HG03378 (cell line): ENCODE results near the gene THAP11.
"Not testable (repeated sequence)": the region's sequence is repeated elsewhere in the genome, so short reads cannot be mapped to it uniquely, and the experiment has no call there.

Experiments
- ATAC-seq: cut with Tn5 transposase; IDR thresholded peaks from one replicate; pipeline ENCODE4 v1.9.1; 2021; ENCODE audit warnings: mild to moderate bottlenecking, moderate library complexity; ENCODE audit not compliant: unreplicated experiment

The THAP11 gene

GRCh38 chr16:67861877-67862276, 19.8 kb downstream of the THAP11 start:
- ATAC-seq: no peak

- ATAC-seq: no peak
These were observed 20.8 kb downstream of the THAP11 start for GRCh38 chr16:67862623-67863583.

DNA sequence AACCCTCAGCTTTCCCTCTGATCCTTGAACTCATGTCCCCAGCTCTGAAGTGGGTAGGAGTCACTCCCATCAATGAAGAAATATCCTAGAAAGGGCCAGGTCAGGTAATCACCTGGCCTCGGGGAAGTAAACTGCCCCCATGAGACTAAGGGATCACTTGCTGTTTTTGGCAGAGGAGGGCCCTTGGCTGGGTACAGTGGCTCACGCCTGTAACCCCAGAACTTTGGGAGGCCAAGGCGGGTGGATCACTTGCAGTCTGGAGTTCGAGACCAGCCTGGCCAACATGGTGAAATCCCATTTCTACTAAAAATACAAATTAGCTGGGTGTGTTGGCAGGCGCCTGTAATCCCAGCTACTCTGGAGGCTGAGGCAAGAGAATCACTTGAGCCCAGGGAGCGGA, 21.9 kb downstream of the THAP11 start:
- ATAC-seq: not testable (repeated sequence)

DNA sequence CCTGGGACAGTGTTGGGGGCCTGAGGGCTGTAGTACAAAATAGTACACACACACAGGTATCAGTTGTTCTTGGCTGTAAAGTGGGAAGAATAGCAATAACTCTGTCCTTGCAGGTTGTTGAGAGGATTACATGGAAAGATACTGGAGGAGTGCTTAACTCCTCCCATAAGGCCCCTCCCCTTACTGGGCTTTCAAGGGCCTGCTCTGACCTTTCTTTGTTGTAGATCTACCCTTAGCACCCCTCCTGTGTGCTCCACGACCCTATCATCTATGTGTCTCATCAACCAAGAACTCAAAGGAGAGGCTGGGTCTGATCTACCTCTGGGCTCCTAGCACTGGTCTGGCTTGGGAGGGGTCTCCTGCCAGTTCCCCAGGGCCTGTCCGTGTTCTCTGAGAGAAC, 22.5 kb downstream of the THAP11 start:
- no peak for ATAC-seq

- ATAC-seq: no peak
These were observed 23.2 kb downstream of the THAP11 start for GRCh38 chr16:67865318-67865717.

DNA sequence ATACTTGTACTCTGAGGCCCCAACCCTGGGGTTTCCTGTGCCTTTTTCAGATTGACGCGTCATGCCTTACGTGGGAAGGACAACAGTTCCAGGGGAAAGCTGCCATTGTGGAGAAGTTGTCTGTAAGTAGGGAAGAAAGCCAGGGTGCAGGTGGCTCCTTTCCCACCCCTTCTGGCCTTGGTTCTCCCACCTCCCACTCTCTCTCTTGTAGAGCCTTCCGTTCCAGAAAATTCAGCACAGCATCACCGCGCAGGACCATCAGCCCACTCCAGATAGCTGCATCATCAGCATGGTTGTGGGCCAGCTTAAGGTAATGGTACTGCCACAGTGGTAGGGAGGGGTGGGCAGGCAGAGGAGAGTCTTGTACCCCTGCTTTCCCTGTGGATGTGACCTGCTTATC, 26.2 kb downstream of the THAP11 start:
- no peak for ATAC-seq

GRCh38 chr16:67869653-67870052, 27.5 kb downstream of the THAP11 start:
- no peak for ATAC-seq

DNA sequence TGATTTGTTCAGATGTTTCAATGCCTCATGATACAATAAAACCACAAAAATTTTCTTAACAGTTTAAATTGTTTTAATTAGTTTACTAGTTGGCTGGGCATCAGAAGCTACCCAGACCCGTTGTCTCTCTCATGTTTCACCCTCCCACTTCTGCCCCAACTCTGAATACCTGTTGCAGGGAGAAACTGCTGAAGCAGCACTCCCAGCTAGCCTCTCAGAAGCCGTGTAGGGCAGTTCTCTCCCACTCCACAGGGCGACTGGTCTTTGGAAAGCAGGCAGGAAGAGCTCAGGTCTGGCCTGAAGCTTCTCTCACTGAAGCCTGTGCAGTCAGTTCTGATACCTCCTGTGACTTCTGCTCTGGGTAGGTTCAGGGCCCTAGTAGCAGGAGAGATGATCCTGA, 29.1 kb downstream of the THAP11 start:
- ATAC-seq: no peak

- ATAC-seq: no peak
These were observed 30.1 kb downstream of the THAP11 start for GRCh38 chr16:67872131-67872630.

DNA sequence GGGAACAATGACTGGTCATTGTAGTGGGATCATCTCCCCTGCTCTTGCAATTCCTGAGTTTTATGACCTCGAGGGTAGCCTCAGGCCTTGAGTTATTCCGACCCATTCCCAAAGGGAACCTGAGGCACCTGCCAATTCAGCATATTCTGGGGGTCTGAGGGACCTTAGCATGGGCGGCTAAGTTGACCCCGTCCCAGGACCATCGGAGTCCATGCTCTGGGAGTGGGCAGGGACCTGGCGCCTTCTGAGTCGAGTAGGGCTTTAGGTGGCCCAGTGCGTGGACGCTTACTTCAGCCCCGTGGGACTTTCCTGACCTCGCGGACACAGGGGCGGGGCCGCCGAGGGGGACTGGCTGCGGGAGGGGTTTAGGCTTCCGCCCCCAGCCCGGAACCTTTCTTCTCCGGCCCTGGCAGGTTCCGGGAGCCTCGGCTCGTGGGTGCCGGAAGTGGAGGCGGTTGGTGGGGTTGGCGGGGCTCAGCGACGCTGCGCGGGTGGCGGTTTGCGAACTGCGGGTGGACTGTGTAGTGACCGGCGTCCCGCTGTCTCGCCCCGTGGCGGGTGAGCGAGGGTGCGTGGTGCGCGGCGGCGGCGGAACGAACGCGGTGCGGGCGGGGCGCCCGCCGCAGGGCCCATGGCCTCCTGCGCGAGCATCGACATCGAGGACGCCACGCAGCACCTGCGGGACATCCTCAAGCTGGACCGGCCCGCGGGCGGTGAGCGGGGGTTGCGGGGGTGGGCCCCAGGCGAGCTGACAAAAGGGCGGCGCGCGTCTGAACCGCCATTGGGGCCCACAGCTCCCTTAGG, 30.7 kb downstream of the THAP11 start, which contains the start of gene EDC4:
Gene EDC4, plus strand, starts transcription at position 422 of the 804 bp plus-strand sequence. Its CDS starts 210 bp downstream, at position 632.
- peak; percentile 49 for ATAC-seq

DNA sequence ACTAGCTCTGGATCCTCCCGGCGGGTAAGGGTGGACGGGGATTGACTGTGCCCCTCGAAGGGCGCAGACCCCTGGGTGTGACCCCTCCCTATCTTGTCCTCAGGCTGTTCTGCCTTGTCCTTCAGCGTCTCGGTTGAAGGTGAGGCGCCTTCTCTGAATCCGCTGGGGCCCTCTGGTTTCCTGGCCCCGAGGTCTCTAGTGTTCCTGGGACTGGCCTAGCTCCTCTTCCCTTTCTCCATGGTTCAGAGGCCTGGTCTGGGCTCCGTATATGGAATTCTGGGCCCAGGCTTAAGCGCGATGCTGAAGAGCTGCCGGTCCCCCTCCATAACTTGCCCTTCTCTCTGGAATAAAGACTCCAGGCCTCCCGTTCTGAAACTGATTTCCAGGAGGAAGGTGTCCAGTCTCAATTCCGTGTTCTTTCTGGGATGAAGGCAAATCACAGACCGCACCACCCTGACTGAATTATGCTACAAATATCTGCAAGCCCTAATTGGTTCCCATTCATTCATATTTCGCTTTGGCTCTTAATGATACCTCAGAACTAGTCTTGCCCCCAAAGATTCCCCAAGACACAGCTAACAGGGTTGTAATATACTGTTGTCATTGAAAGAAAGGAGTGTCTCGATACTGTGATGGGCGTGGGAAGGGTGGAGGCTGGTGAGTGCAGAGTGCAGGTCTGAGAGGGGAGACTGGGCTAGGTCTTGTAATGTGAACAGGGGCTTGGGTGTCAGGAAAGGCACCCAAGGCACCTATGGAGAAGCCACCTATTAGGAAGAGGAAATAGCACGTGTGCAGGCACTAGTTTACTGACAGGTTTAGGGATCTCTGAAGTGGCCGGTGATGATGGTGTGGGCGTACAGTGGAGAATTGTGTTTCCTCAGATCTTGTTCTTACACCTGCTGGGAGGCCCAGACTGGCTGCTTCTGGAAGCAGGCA, 31.6 kb downstream of the THAP11 start:
- no peak for ATAC-seq

GRCh38 chr16:67874372-67874771, 32.3 kb downstream of the THAP11 start:
- no peak for ATAC-seq

DNA sequence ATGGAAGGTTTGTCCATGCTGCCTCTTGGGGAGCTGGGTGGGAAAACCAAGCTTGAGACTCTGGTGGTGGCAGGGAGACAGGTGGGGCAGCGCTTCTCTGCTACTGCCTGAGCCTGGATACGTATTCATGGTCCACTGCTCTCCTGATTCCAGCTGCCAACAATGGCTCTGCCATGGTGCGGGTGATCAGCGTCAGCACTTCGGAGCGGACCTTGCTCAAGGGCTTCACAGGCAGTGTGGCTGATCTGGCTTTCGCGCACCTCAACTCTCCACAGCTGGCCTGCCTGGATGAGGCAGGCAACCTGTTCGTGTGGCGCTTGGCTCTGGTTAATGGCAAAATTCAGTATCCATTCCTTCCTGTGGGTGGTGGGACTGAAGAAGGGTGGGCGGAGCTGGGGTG, 34.9 kb downstream of the THAP11 start:
- ATAC-seq: no peak

DNA sequence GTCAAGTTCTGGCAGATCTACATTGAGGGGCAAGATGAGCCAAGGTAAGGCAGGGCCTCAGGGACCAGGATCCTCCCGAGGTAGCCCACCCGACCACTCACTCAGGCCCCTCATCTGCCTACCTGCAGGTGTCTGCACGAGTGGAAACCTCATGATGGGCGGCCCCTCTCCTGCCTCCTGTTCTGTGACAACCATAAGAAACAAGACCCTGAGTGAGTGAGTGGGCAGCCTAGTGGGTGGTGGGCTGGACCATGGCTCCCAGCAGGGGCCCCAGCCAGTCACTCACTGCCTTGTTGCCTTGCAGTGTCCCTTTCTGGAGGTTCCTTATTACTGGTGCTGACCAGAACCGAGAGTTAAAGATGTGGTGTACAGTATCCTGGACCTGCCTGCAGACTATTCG, 36.1 kb downstream of the THAP11 start:
- no peak for ATAC-seq

DNA sequence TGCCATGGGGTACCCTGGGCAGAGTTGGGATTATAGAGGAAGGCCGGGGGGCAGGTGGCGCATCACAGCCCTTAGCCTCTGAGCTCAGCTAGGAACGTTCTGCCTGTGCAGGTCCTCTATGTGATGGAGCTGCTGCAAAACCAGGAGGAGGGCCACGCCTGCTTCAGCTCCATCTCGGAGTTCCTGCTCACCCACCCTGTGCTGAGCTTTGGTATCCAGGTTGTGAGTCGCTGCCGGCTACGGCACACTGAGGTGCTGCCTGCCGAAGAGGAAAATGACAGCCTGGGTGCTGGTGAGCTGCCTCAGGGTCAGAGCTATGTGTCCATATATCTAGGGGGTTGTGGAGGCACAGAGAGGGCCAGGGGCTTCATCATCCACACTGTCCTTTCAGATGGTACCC, 36.7 kb downstream of the THAP11 start:
- no peak for ATAC-seq

GRCh38 chr16:67879462-67879861, 37.3 kb downstream of the THAP11 start:
- no peak for ATAC-seq

GRCh38 chr16:67879936-67880335, 37.8 kb downstream of the THAP11 start:
- no peak for ATAC-seq

- ATAC-seq: no peak
These were observed 38.5 kb downstream of the THAP11 start for GRCh38 chr16:67880584-67880983.

DNA sequence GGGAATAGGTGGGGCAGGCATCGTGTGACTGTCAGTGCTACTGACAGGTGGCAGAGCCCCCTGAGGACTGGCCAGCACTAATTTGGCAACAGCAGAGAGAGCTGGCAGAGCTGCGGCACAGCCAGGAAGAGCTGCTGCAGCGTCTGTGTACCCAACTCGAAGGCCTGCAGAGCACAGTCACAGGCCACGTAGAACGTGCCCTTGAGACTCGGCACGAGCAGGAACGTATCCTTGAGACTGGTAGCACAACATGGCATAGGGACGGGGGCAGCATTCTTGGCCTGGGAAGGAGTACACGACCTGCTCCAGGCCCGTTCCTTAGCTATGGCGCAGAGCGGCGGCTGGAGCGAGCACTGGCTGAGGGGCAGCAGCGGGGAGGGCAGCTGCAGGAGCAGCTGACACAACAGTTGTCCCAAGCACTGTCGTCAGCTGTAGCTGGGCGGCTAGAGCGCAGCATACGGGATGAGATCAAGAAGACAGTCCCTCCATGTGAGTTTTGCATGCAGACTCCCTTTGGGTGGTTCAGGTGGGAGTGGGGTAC, 39.6 kb downstream of the THAP11 start:
- no peak for ATAC-seq
